SU-DHL-6 (cell line): ENCODE measurements around the gene ZNF292.

Experiments
- H2AFZ ChIP-seq: fragments of 200-600 bp; sonication (generic); 2 replicates; pipeline ENCODE4 v1.6.1; 2014; ENCODE audit warnings: low read depth, mild to moderate bottlenecking, moderate library complexity, mixed read lengths, antibody characterized with exemption, low read length; ENCODE audit not compliant: severe bottlenecking
- H3F3A ChIP-seq: fragments of 200-600 bp; shearing (Covaris generic); 2 replicates; pipeline ENCODE4 v1.6.0; 2016; ENCODE audit warnings: antibody characterized with exemption, mild to moderate bottlenecking; ENCODE audit not compliant: insufficient read depth
- H3K27ac ChIP-seq: fragments of 200-600 bp; sonication (generic); 2 replicates; pipeline ENCODE4 v1.5.1; 2016; ENCODE audit warnings: low read depth, mild to moderate bottlenecking, low read length, moderate library complexity, mixed read lengths
- H3K27me3 ChIP-seq: fragments of 200-600 bp; sonication (generic), shearing (Covaris generic); 2 replicates; pipeline ENCODE4 v1.6.0; 2014; ENCODE audit warnings: mild to moderate bottlenecking, low read length
- H3K36me3 ChIP-seq: fragments of 200-600 bp; sonication (generic); 2 replicates; pipeline ENCODE4 v1.6.1; 2014; ENCODE audit warnings: mild to moderate bottlenecking, low read length, mixed read lengths
- H3K4me2 ChIP-seq: fragments of 300-600, 200-600 bp; shearing (Covaris generic), sonication (generic); 2 replicates; pipeline ENCODE4 v1.6.0; 2014; ENCODE audit warnings: low read length, low read depth, mild to moderate bottlenecking; ENCODE audit not compliant: poor library complexity, severe bottlenecking
- H3K4me3 ChIP-seq: fragments of 200-600 bp; sonication (generic); 2 replicates; pipeline ENCODE4 v1.5.1; 2014; ENCODE audit warnings: antibody characterized with exemption, low read length, mild to moderate bottlenecking, mixed read lengths; ENCODE audit not compliant: insufficient read depth, poor library complexity, severe bottlenecking
- H3K79me2 ChIP-seq: fragments of 200-600 bp; sonication (generic); 2 replicates; pipeline ENCODE4 v1.6.1; 2014; ENCODE audit warnings: mild to moderate bottlenecking, low read length, moderate library complexity; ENCODE audit not compliant: insufficient read depth
- H3K9ac ChIP-seq: fragments of 200-600 bp; sonication (generic); 2 replicates; pipeline ENCODE4 v1.7.0; 2014; ENCODE audit warnings: mild to moderate bottlenecking, low read length
- H3K9me2 ChIP-seq: fragments of 200-600 bp; sonication (generic); replicated peaks from 2 replicates; pipeline ENCODE4 v1.6.1; 2014; ENCODE audit warnings: low read length; ENCODE audit not compliant: insufficient read depth
- H3K9me3 ChIP-seq: fragments of 200-600 bp; sonication (generic); 2 replicates; pipeline ENCODE4 v1.6.1; 2014; ENCODE audit warnings: low read length, mixed read lengths; ENCODE audit not compliant: insufficient read depth
- H4K20me1 ChIP-seq: fragments of 200-600 bp; sonication (generic); 2 replicates; pipeline ENCODE4 v1.6.1; 2014; ENCODE audit warnings: low read depth, mild to moderate bottlenecking, antibody characterized with exemption, low read length, moderate library complexity, mixed read lengths
- EZH2phosphoT487 ChIP-seq: fragments of 200-600 bp; sonication (generic), shearing (Covaris generic); conservative IDR thresholded peaks from 2 replicates; pipeline ENCODE4 v1.6.1; 2018; ENCODE audit warnings: mild to moderate bottlenecking, antibody characterized with exemption, low read length, moderate library complexity, mixed read lengths
- TF ChIP-seq, protein P1 (sequence below): fragments of 200-600 bp; sonication (generic); IDR thresholded peaks from one replicate; pipeline ENCODE4 v1.5.1; 2017; ENCODE audit warnings: antibody characterized with exemption, mild to moderate bottlenecking, low read length, moderate library complexity; ENCODE audit not compliant: insufficient read depth, poor library complexity, severe bottlenecking

The ZNF292 gene

DNA sequence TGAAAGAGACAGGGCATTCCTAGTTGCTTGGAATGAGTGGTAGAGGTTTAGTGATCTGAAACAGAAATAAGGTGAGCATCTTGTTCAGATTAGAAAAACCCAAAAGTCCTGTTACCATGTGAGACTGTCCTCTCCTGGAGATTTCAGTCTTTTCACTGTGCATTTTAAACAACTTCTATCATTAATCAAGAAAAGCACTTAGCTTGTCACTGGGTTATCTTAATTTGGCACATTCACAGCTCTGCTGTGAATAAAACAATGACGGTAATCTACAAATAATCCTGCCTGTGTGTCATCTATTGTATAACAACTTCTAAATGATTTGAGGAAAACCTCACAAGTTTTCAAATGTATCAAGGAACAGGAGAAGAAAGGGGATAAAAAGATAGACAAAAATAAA lies 157.5 kb downstream of the ZNF292 start:
- Histone ChIP-seq H3K27me3 (no peaks in the 10 kb centered on the region), H3K79me2 (no peaks in the 10 kb centered on the region), H3K9ac (no peak overlapping the region), H2AFZ (no peak overlapping the region), H3K9me3 (no peaks in the 10 kb centered on the region), H3K9me2 (no peaks in the 10 kb centered on the region), H4K20me1 (no peaks in the 10 kb centered on the region), H3K36me3 (no peaks in the 10 kb centered on the region), H3K4me2 (no peak overlapping the region), H3K4me3 (no peak overlapping the region), H3F3A (no peaks in the 10 kb centered on the region), H3K27ac (no peak overlapping the region)
- TF ChIP-seq, protein P1, sequence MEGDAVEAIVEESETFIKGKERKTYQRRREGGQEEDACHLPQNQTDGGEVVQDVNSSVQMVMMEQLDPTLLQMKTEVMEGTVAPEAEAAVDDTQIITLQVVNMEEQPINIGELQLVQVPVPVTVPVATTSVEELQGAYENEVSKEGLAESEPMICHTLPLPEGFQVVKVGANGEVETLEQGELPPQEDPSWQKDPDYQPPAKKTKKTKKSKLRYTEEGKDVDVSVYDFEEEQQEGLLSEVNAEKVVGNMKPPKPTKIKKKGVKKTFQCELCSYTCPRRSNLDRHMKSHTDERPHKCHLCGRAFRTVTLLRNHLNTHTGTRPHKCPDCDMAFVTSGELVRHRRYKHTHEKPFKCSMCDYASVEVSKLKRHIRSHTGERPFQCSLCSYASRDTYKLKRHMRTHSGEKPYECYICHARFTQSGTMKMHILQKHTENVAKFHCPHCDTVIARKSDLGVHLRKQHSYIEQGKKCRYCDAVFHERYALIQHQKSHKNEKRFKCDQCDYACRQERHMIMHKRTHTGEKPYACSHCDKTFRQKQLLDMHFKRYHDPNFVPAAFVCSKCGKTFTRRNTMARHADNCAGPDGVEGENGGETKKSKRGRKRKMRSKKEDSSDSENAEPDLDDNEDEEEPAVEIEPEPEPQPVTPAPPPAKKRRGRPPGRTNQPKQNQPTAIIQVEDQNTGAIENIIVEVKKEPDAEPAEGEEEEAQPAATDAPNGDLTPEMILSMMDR, result no peak
- no peak for TF ChIP-seq EZH2phosphoT487
